HG03108 (cell line): Measurements from ENCODE around the gene MUC5B.

Experiments
- ATAC-seq: cut with Tn5 transposase; IDR thresholded peaks from one replicate; pipeline ENCODE4 v1.9.1; 2021; ENCODE audit warnings: moderate library complexity; ENCODE audit not compliant: unreplicated experiment

Gene MUC5B

DNA sequence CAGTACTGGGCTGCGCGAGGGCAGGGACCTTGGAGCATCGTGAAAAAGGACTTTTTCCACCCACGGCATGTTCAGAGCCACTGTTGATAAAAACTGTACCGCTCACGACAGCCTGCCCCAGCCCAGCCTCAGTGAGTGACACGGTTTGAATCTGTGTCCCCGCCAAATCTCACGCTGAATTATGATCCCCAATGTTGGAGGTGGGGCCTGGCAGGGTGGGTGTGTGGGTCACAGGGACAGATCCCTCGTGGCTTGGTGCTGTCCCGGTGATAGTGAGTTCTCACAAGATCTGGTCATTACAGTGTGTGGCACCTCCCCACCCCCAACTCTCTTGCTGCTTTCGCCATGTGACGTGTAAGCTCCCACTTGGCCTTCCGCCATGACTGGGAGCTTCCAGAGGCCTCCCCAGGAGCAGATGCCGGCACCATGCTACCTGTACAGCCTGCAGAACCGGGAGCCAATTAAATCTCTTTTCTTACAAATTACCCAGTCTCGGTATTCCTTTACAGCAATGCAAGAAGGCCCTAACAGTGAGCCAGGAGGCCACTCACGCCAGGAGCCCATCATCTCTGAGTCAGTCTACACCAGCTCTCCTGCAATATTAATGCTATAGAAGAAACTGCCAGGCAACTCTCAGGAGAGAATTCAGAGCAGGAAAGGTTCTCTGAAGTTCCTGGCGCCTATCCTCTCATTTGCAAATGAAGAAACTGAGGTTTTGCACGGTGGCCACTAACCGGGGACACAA lies 85.3 kb downstream of the MUC5B start:
- no peak for ATAC-seq

DNA sequence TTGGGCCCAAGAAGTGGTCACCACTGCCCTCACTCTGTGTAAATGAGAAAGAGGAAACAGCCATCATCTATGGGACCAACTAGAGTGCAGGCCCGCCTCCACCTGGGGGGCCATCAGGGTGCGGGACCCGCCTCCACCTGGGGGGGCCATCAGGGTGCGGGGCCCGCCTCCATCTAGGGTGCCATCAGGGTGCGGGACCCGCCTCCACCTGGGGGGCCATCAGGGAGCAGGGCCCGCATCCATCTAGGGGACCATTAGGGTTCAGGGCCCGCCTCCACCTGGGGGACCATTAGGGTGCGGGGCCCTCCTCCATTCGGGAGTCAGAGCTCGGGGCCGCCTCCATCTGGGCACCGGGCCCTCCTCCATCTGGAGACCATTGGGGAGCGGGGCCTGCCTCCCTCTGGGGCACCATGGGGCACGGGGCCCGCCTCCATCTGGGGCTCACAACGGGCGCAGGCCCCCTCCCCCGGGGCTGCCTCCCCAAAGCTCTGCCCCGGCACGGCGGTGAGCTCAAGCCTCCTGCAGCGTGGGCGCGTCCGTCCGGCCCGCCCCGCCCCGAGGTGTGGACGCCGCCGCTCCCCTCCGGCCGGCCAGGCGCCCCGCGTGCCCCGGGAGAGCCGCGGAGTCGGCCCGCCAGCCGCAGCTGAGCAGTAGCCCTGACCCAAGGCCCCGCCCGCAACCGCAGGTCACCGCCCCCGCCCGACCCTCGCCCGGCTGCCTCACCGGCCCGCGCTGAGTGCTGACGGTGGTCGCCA lies 86.1 kb downstream of the MUC5B start:
- peak; percentile 32 for ATAC-seq

DNA sequence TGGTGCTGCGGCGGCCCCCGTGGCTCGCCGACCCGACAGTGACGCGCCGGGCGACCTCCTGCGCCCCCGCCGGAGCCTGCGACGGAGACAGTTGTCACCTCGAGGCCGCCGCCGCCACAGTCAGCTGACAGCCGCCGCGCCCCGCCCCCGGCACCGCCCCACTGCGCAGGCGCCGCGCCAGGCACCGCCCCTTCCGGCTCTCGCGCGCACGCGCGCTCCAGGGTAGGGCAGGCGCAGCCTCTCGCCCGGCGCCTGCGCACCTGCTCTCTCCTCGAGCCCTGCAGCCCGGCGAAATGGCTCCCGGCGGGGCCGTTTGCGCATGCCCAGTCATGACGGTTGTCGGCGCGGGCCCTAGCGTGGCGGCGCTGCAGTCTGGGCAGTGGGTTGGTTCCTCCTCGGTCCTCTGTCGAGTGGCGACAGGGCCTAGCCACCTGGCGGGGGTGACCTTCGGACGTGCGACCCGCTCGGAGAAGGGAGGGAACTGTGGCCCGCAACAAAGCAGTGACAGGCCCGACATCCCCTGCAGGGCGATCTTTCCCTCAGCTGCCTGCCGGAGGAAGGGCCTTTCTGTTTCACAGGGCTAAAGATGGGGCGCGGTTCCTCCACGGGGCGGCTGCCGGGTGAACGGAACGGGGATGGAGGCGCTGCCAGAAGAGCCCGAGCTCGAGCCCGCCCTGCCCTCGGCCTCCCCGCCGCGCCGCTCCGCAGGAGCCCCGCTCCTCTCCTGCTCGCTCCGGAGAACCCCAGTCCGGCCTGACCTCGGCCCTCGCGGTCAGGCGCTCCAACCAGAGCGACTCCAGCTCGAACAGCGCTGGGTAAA lies 86.8 kb downstream of the MUC5B start, which contains the start of gene TOLLIP:
TOLLIP (minus strand) TSS at position 135 of the 820 bp plus-strand sequence; CDS start at position 1, 134 bp downstream.
- ATAC-seq = peak; percentile 77

DNA sequence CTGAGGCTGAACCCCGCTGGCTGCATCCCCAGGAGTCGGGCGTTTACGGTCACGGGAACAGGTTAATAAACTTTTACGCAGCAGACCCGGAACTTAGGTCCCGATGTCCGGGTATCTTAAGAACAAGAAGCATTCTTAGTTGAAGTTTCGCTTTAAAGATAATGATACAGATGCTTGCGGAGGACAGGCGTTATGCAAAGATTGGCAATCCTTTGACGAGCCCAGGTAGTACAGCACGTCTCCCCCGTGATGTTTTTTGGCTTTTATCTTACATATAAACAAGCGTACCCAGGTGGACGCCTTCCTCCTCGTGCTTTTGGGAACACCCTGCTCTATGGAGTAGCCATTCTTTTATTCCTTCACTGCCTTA lies 87.4 kb downstream of the MUC5B start:
- ATAC-seq = no peak

DNA sequence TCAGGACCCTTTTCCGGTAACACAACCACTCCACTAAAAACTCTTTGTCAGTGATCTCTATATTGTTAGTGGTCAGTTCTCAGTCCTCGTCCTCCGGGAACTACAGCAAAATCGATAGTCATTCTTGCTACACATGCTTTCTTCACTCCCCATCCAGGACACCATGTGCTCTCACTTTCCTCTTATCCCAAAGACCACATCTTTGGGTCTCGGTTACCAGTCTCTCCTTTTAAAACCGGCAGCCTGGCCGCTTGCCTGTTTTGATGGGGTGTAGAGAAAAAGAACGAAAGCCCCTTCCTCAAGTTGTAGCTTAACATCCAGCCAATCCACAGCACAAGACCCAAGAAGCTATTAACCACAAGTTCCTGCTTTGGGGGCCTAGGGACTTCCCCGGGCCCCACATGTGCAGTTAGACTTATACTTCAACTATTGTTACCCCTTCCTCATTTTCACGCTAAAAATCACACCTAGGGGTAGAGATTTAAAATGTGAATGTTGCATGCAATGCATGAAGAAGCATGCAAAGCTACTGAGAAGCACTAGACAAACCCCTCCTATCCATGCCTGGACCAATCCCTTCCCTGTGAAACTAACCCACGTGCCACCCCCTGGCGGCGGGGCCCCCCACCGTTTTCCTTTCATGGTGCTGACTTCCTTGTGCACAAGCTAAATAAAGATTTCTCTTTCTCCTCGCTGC lies 88.1 kb downstream of the MUC5B start:
- ATAC-seq = no peak
